Measurements from ENCODE around the gene FTL.
A peak's percentile ranks its signal among the peaks of the same experiment; 100 is the strongest.

The FTL gene

DNA sequence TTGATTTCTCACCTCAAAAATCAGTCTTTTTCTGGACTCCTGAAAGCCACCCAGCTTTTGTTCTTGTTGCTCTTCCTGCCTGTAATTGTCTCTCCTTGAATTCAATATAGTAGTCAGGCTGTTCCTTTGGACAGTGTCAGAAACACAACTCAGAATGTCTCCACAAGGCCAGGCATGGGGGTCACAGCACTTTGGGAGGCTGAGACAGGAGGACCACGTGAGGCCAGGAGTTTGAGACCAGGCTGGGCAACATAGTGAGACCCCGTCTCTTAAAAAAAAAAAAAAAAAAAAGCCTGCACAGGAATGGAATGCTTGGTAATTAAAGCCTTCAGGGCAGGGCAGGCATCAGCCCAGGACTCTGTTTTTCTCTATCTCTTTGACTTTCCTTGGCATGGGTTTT, 19.3 kb upstream of the FTL start:
- DNase-seq (ENCODE audit: low read depth), result no peak

DNA sequence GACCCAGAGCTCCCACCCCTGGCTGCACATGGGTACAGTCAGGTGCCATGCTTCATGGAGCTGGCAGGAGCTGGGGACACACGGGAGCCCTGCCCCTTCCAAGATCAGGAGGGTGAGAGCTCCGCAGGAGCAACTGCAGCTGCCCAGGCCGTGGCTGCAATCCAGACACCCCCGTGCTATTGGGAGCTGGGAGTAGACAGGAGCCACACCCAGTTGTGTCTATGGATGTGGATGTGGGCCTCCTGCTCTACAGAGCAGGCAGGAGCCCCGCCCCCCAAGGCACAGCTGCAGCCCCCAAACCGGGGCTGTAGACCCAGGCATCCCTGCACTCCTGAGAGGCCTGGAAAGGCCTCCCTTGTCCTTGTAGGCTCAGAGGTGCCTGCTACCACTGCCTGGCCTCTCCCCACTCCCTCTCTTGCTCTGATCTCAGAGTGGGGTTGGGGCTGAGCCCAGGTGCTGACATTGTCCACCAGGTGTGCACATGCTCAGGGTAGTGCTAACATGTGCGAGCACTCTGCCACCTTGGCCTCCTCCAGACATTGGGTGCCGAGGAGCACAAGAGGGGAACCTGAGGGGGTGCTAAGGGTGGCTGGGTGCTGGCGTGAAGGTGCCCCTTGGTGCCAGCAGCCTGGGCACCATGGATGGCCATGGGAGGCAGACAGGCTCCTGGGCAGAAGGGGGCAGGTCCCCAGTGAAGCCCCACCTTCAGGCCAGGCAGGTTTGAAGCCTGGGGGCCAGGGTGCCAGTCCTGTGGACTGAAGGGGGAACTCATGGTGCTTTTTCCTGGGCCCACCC, 18.4 kb upstream of the FTL start:
- no peak for DNase-seq (ENCODE audit: low read depth)

- DNase-seq (ENCODE audit: low read depth), result no peak
These were observed 17.9 kb upstream of the FTL start for GRCh38 chr19:48947258-48947542.

DNA sequence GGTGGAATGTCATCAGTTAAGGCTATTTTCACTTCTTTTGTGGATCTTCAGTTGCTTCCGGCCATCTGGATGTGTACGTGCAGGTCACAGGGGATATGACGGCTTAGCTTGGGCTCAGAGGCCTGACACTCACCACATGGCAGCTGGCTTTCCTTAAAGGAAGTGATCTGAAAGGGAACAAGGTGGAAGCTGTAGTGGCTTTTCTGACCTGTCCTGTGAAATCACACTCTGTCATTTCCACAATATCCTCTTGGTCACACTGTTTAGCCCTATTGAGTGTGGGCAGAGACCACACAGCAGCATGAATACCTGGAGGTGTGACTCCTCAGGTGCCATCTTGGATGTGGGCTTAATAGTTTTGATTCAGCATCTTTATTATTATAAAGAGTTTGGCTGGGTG, 14.9 kb upstream of the FTL start:
- no peak for DNase-seq (ENCODE audit: low read depth)

DNA sequence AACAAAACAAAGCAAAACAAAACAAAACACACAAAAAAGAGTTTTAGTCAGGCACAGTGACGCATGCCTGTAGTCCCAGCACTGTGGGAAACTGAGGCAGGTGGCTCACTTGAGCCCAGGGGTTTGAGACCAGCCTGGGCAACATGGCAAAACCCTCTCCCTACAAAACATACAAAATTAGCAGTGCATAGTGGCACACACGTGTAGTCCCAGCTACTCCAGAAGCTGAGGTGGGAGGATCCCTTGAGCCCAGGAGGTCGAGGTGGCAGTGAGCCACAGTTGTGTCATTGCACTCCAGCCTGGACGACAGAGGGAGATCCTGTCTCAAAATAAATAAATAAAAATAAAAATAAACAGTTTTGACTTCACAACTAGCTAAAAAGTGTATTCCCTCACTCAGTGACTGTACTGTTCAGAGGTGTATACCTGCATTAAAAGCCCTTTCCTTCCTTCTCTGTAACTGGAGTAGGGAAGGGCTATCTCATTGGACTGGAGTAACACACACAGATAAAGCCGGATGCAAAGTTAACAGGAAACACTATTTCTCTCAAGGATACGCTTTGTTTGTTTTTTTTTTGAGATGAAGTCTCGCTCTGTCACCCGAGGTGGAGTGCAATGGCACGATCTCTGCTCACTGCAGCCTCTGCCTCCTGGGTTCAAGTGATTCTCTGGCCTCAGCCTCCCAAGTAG, 14.1 kb upstream of the FTL start:
- no peak for DNase-seq (ENCODE audit: low read depth)

GRCh38 chr19:48953141-48953540, 12.0 kb upstream of the FTL start:
- no peak for DNase-seq (ENCODE audit: low read depth)

DNA sequence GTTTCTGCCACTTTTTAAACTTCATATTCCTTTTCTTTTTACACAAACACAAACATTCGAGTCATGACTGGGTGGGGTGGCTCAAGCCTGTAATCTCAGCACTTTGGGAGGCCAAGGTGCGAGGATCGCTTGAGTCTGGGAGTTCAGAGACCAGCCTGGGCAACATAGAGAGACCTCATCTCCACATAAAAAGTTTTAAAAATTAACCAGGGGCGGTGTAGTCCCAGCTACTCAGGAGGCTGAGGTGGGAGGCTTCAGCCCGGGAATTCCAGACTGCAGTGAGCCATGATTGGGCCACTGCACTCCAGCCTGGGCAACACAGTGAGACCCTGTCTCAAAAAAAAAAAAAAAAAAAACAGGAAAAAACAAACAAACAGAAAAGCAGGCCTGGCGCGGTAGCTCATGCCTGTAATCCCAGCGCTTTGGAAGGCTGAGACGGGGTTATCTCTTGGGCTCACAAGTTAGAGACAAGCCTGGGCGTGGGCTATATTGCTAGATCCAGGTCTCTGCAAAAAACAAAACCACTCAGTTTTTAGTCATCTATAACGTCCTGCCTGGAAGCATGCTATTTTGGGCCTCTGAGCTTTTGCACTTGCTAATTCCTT, 11.0 kb upstream of the FTL start:
- DNase-seq (ENCODE audit: low read depth), result no peak

DNA sequence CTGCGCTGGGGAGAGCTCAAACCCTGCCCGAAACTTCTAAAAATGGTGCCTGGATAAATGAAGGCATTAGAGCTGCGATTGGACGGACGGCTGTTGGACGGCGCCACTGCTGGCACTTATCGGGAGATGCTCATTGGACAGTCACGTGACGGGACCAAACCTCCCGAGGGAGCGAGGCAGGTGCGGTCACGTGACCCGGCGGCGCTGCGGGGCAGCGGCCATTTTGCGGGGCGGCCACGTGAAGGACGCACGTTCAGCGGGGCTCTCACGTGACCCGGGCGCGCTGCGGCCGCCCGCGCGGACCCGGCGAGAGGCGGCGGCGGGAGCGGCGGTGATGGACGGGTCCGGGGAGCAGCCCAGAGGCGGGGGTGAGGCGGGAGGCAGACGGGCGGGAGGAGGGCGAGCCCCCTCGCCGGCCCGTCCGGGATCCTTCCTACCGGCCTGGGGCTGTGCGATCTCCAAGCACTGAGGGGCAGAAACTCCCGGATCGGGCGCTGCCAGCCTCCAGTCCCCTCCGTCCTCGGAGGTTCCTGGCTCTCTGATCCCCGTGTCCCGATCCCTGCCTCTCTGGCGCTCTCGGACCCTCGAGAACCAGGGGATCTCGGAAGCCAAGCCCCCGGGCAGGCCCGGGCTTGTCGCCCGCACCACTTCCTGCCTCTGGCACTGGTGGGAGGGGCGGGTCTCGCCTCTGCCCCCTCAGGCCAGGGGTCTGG, 10.4 kb upstream of the FTL start, which contains the start of gene BAX:
TSS of gene BAX (plus strand) at position 281 of the 713 bp plus-strand sequence. CDS start at position 335, 54 bp downstream.
- DNase-seq (ENCODE audit: low read depth), result peak; percentile 95

- DNase-seq (ENCODE audit: low read depth), result no peak
These were observed 9.7 kb upstream of the FTL start for GRCh38 chr19:48955308-48955958.

DNA sequence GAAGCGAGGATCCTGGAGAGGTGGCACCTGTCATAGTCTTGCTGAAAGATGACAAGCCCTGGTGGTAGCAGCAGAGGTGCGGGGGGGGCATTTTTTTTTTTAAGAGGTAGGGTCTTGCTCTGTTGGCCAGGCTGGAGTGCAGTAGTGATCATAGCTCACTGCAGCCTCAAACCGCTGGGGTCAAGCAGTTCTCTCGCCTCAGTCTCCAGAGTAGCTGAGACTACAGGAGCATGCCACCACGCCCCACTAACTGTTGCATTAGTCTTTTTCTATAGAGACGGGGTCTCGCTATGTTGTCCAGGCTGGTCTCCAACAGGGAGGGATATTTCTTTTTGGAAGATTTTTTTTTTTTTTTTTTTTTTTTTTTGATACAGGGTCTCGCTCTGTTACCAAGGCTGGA, 7.1 kb upstream of the FTL start:
- no peak for DNase-seq (ENCODE audit: low read depth)

GRCh38 chr19:48959341-48960239, 5.5 kb upstream of the FTL start:
- no peak for DNase-seq (ENCODE audit: low read depth)

DNA sequence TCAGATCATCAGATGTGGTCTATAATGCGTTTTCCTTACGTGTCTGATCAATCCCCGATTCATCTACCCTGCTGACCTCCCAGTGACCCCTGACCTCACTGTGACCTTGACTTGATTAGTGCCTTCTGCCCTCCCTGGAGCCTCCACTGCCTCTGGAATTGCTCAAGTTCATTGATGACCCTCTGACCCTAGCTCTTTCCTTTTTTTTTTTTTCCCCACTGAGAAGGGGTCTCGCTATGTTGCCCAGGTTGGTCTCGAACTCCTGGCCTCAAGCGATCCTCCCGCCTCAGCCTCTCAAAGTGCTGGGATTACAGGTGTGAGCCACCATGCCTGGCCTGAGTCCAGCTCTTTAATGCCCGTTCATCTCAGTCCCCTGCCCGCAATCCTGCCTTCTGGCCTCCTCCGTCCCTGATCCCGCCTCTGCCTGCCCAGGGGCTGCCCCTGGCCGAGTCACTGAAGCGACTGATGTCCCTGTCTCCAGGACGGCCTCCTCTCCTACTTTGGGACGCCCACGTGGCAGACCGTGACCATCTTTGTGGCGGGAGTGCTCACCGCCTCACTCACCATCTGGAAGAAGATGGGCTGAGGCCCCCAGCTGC, 4.0 kb upstream of the FTL start:
- DNase-seq (ENCODE audit: low read depth), result no peak

GRCh38 chr19:48961673-48962028, 3.5 kb upstream of the FTL start:
- DNase-seq (ENCODE audit: low read depth), result no peak

DNA sequence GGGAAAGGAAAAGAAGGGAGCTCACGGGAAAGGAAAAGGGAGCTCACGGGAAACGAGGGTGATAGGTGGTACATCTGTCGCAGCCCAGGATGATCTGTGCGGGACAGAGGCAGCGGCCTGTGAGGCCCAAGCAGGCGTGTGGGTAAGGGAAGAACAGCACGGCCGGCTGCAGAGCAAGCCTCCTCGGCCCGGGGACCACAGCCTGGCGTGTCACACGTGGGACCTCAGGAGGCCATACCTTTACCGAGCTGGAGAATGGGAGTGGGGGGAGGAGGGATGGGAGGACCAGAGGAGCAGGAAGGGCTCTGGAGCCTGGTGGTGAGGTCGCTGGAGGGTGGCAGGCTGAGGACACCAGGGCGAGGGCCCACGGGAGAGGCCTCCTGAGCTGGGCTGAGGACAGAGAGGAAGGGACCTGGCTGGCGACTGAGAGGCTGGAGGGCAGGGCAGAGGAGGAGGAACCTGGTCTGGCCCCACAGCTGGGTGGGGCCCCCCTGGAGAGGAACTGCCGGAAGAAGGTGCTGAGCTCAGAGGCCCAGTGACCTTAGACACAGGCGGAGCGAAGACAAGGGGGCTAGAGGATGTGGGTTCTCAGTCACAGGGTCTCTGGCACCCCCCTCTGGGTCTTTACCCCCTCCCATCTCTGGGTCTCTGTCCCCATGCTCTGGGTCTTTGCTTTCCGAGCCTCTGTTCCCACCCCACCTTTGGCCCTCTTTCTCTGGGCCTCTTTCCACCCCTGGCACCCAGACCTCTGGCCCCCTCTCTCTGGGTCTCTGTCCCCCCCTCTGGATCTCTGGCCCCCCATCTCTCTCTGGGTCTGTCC, 2.9 kb upstream of the FTL start:
- peak; percentile 54 for DNase-seq (ENCODE audit: low read depth)

GRCh38 chr19:48962849-48963165, 2.3 kb upstream of the FTL start:
- DNase-seq (ENCODE audit: low read depth), result no peak

DNA sequence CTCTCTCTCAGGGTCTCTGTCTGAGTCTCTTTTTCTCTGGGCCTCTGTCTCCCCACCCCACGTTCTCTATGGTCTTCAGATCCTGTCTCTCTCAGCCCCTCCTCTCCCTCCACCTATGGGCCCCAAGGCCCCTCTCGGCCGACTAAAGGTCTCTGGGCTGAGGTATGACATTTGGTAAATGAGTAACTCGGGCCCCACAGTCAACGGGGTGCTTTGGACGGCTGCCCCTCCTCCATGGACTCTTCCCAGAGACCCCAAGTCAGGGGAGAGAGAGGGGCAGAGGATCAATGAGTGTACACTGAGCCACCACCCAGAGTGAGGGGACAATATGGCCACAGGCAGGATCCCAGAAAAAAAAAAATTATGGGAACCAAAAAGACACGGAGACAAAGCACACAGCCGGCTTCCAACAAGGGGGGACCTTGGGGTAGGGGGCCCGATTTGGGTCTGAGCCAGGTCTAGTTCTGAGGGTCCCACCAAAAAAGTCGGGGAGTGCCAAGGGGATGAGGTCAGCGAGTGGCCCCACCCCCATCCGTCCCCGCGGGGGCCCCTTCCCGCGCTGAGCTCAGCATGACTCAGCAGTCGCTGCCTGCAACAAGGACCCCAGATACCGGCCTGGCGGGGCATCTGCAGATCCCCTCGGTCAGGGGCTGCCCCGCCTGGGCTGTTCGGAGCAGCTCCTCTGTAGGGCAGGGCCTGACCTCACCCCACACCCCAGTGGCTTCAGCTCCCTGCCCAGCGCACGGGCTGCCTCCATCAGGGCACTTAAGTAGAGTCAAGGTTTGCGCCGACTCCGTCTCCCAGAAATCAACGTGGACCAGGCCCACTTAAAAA, 1.5 kb upstream of the FTL start:
- DNase-seq (ENCODE audit: low read depth), result peak; percentile 79

DNA sequence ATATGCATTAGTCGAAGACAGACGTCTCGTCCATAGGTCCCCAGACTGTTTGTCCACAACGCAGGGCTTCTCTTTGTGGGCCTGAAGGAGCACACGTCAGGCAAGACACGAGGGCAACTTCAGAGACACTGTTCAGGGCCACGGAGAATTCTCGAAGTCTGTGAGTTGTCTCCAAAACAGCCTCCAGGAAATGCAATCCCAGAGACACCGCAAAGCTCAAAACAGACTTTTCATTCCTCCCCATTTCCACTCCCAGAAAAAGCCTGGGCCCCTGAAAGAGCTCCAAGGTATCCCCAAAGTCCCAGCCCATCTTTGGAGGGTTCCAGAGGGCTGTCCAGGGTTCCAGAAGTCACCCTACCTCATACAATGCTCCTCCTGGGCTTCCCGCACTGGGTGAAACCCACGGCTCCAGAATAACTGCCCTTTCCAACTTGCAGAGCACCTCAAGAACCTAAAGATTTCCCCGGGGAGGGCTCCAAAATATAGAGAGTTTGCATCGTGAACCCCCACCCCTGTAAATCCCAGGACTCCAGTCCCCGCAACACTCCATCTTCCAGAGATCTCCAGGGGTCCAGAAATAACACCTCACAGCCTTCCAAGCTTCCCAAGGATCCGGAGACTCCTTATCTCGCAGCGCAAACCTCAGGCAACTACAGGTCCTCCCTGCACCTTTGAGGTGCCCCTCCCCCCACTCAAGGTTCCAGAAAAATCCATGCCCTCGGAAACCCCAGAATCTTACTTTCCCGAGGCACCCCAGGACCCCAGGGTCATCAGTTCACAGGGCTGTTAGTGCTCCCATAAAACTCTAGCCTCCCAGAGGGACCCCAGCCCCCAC, 687 bp upstream of the FTL start:
- DNase-seq (ENCODE audit: low read depth), result peak; percentile 77

DNA sequence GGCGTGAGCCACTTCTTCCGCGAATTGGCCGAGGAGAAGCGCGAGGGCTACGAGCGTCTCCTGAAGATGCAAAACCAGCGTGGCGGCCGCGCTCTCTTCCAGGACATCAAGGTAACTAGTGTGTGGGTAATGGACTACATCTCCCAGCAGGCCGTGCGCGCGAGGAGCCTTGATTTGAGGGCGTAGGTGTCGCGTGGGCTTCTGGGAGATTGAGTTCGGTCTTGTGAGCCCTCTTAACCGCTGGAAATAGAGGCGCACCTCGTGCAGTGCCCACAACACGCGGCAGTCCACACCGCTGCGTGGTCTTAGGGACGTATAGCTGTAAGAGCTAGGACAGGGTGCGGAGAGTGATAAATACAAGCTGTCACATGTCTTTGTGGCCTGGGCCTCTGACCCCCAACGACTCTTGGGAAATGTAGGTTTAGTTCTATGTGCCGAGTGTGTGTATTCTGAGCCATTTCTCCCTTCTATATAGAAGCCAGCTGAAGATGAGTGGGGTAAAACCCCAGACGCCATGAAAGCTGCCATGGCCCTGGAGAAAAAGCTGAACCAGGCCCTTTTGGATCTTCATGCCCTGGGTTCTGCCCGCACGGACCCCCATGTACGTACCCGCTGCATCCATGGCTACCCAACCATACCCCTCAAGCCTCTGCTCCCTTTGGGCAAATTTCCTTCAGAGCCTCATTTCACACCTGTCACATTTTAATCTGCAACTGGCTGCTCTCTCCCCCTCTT, 864 bp downstream of the FTL start:
- peak; percentile 83 for DNase-seq (ENCODE audit: low read depth)
